Mucosa of stomach (tissue), 1 donor: Measurements from ENCODE around the gene XYLT1.

ENCODE experiments used
- H3K27me3 ChIP-seq: one replicate; pipeline ENCODE4 v1.7.0; 2013; ENCODE audit warnings: mild to moderate bottlenecking, low read length; ENCODE audit not compliant: control insufficient read depth, insufficient read depth
- H3K36me3 ChIP-seq: one replicate; pipeline ENCODE4 v1.7.0; 2013; ENCODE audit warnings: low read length; ENCODE audit not compliant: control insufficient read depth, insufficient read depth
- H3K4me1 ChIP-seq: one replicate; pipeline ENCODE4 v1.7.0; 2013; ENCODE audit warnings: mild to moderate bottlenecking, low read length; ENCODE audit not compliant: control insufficient read depth, insufficient read depth
- H3K4me3 ChIP-seq: one replicate; pipeline ENCODE4 v1.7.0; 2013; ENCODE audit warnings: low read length
- H3K9ac ChIP-seq: one replicate; pipeline ENCODE4 v1.7.0; 2013; ENCODE audit warnings: mild to moderate bottlenecking, low read length, moderate library complexity
- H3K9me3 ChIP-seq: one replicate; pipeline ENCODE4 v1.7.0; 2013; ENCODE audit warnings: mild to moderate bottlenecking, low read length, moderate library complexity; ENCODE audit not compliant: control insufficient read depth
- donor health status: Pancreatic carcinoma.

XYLT1 gene

DNA sequence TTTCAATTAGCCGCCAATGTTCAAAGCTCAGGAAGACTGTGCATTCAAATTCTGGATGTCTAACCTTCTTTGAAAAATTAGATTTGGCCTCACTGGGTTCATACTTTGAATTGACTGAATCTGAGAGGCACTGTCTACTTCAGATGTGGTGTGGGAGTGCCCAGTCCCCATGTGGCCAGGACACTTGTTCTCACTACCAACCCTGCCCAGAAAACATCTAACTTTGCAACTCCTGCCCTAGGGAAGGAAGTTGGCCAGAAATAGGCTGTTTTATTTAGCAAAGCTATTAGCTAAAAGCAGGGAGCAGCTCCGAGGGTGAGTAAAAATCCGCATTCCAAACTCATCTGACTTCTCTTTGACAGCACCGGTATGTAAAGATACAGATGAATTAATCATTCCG, 86.3 kb downstream of the XYLT1 start:
- Histone ChIP-seq H3K9me3 (no peaks in the 10 kb centered on the region), H3K36me3 (no peaks in the 10 kb centered on the region), H3K4me1 (peaks cover 15% of the 10 kb centered on the region), H3K27me3 (no peaks in the 10 kb centered on the region), H3K9ac (no peak overlapping the region), H3K4me3 (no peak overlapping the region)

DNA sequence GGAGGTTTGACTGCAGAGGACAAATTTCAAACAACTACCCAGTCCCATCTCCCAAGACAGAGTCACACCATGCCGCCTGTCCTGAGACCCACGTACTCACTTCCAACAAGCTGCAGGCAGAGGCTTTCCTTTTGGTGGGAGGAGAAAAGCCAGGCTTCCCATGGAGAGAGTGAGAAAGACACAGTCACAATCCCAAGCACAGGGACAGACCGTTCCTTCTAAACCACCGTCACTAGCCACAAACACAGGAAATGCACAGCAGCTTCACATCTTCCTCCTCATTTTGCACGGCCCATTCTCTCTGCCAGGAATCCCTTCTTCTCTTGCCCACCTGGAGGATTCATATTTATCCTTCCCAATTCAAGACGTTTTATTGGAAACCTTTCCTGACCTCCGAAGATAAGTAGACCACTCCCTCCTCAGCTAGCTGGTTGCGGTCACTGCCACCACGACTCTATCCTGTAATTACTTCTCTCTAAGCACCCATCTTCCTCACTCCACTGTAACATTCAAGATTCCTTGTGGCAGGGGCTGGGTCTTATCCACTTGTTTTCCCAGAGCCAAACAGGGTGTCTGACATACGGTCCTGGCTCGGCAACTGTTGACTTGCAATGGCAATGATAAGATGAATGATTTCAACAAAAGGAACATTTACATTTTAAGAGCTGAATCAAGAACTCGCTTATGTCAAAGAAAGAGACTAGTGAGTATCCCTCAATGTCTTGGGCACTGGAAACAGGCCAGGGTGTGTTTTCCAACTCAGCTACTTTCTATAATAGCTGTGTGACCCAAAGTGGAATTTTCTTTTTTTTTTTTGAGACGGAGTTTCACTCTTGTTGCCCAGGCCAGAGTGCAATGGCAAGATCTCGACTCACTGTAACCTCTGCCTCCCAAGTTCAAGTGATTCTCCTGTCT, 87.6 kb downstream of the XYLT1 start:
- Histone ChIP-seq H3K9ac (no peak overlapping the region), H3K4me1 (peaks cover 15% of the 10 kb centered on the region), H3K4me3 (no peak overlapping the region), H3K36me3 (no peaks in the 10 kb centered on the region), H3K27me3 (no peaks in the 10 kb centered on the region), H3K9me3 (no peaks in the 10 kb centered on the region)

DNA sequence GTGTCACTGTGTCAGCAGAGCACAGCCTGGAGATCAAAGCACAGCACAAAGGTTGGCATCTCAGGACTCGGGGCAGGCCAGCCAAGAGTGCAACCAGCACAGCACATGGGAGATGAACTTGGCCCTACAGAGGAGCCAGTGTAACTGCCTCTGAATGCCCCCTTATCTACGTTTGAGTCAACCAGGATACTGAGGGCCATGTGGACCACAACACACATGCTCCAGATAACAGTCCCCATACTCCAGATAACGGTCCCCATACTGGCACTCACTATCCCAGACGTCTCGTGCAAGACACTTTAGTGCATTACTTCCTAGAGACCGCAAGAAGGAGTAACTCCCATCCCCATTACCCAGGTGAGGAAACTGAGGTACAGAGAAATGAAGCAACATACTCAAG, 88.2 kb downstream of the XYLT1 start:
- no peak overlapping the region for H3K4me3 ChIP-seq

DNA sequence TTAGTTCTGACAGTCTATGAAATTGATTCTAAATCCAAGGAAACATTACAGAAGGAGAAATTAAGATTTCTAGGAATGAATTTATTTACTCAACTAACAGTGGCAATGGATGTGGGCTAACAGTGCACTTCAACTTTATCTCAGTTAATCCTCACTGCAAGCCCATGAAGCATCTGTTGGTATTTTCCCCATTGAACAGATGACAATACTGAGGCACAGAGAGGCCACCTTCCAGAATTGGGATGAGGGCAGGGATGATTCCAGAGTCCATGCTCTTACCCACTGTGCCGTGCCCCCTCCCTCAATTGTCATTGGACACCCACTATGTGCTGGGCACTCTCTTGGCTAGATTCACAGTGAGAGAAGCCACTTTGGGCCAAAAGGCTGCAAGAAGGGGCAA, 89.0 kb downstream of the XYLT1 start:
- H3K36me3 ChIP-seq: no peaks in the 10 kb centered on the region
- no peak overlapping the region for H3K4me3 ChIP-seq
- peaks cover 22% of the 10 kb centered on the region for H3K4me1 ChIP-seq

More for the DNA sequence above, 88.2 kb downstream of the XYLT1 start:
- Histone ChIP-seq H3K27me3 (no peaks in the 10 kb centered on the region), H3K4me1 (peaks cover 20% of the 10 kb centered on the region), H3K9ac (no peak overlapping the region), H3K36me3 (no peaks in the 10 kb centered on the region), H3K9me3 (no peaks in the 10 kb centered on the region)

DNA sequence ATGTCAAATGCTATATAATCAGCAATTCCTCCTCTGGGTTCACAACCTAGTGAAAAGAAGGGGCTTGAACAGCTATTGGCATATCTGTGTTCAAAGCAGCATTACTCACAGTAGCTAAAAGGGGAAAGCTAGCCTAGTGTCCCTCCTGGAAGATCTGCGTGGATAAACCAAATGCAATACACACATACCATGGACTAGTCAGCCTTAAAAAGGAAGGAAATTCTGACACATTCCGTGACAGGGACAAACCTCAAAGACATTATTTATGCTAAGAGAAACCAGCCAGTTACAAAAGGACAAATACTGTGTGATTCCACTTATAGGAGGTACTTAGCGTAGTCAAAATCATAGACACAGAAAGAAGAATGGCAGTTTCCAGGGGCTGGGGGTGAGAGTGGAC, 90.1 kb downstream of the XYLT1 start:
- H3K4me1 ChIP-seq: peaks cover 30% of the 10 kb centered on the region
- no peaks in the 10 kb centered on the region for H3K27me3 ChIP-seq

More for the DNA sequence above, 89.0 kb downstream of the XYLT1 start:
- H3K9ac ChIP-seq: no peak overlapping the region
- H3K27me3 ChIP-seq: no peaks in the 10 kb centered on the region
- H3K9me3 ChIP-seq: no peaks in the 10 kb centered on the region

DNA sequence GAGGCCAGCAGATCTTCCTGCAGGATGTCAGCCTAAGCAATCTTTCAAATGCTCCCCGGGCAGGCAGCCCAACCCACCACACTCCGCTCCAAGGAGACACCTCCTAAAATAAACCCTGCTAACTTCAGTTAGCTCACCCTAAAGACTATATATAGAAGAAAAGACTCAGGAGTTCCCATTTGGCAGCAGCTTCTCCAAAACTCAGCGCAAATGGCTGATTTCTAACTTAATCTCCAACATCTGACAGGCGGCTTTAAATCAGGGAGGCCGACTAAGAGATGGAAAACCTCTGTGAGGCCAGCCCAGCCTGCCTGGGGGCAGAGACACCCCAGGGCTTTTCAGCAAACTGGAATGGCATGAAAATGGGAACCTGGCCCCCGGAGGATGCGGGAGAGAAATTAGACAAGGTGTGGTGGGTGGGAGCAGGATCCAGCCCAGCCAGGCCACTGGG, 91.6 kb downstream of the XYLT1 start:
- Histone ChIP-seq H3K9ac (no peak overlapping the region), H3K4me1 (peaks cover 38% of the 10 kb centered on the region), H3K9me3 (no peaks in the 10 kb centered on the region), H3K27me3 (no peaks in the 10 kb centered on the region), H3K4me3 (no peak overlapping the region), H3K36me3 (no peaks in the 10 kb centered on the region)

More for the DNA sequence above, 90.1 kb downstream of the XYLT1 start:
- no peak overlapping the region for H3K9ac ChIP-seq
- H3K4me3 ChIP-seq: no peak overlapping the region
- H3K9me3 ChIP-seq: no peaks in the 10 kb centered on the region
- no peaks in the 10 kb centered on the region for H3K36me3 ChIP-seq

DNA sequence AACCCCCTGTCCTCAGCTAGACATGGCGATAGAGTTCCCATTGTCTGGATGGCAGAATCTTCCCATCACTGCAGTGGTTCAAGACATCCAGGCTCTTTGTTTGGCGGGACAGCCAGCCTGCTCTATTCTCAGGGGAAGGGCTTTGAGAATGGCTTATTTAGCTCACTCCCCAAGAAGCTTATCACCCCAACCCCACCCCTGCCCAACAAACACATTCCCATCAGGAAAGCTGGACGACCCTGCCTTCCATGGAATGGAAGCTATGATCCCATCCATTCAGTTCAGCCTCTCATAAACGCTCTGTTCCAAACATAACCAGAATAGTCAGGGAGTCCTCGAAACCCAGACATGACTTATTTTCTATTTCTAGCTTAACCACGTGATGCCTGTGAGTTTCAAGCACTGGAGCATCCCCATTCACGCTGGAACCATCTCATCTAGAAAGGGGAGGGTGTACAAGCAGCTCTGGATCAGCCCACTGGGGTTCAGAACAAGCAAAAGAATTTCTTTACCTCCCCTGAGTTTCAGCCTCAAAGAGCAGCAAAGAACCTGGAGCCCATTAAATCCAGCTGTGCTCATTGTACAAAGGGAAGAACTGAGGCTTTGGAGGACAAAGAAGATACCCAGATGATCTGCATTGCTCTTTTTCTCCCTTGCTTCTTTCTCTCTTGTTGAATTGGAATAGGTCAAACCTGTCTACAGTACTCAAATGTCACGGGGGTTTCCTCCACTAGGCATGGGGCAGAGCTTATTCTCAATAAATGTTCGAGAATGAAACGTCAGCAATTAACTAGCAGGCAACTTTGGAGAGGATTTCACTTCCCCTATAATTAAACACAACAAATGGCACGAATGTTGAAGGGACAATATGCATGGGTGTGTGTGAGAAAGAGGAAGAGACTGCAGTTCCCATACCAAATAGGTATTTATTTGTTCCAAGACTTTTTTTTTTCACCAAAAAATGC, 93.1 kb downstream of the XYLT1 start:
- Histone ChIP-seq H3K4me1 (peaks cover 32% of the 10 kb centered on the region), H3K36me3 (no peaks in the 10 kb centered on the region), H3K4me3 (no peak overlapping the region), H3K9me3 (no peaks in the 10 kb centered on the region), H3K9ac (no peak overlapping the region), H3K27me3 (no peaks in the 10 kb centered on the region)

DNA sequence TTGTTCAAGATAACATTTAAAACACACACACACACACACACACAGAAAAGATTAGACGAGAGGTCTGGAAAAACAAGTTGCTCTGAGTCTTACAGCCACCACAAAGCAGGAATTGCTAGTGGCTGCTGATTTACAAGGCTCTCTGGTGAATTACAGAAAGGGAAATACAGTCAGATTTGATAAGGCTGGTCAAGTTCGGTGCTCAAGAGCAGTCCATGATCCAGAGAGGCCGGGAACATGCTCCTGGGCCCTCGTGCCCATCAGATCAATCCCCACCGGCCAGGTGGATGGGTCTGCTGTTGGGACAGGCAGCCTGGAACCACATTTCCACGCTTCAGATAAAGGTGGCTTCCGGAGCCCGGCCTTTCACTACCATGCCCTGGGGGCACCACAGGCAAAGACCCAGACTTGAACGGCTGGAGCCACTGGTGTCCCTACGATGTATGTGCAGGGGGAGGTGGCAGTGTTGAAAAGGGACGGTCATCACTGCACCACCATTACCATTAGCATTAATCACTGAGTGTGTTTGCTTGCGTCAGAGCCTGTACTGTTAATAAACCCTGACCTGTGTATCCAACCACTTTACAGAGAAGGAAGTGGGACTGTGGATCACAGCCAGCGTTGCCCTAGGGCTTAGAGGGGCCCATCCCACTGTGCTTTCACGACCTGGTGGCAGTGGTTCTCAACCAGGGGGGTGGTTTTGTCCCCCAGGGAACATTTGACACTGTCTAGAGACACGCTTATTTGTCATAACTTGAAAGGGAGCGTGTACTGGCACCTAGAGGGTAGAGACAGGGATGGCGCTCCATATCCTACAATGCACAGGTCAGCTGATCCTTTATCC, 95.1 kb downstream of the XYLT1 start:
- H3K27me3 ChIP-seq: no peaks in the 10 kb centered on the region
- H3K4me1 ChIP-seq: peaks cover 37% of the 10 kb centered on the region
- H3K36me3 ChIP-seq: no peaks in the 10 kb centered on the region
- H3K4me3 ChIP-seq: no peak overlapping the region
- H3K9me3 ChIP-seq: no peaks in the 10 kb centered on the region
- H3K9ac ChIP-seq: peak overlapping the region; percentile 45

DNA sequence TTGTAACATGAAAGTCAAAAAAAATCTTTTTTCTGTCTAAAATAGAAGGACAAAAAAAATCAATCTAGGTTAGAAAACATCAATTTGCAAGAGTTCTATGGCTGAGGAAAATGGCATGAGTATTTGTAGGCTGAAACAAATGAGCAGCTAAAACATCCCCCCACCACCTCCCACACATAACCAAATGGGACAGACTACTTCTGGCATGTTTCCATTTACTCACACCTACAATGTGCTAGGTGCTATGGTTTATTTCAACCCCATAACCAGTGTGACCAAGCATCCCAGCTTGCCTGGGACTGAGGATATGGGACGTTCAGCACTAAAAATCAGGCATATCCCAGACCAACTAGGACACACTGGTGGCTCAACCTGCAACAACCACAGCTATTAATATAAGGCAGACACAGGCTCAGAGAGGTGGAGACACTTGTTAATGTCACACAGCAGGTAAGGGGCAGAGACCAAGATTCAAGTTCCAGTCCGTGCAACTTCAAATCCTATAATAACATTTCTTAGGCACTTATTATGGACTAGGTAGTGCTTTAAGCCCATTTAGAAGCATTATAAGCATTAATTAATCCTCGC, 96.0 kb downstream of the XYLT1 start:
- no peaks in the 10 kb centered on the region for H3K36me3 ChIP-seq
- peak overlapping the region; percentile 45 for H3K9ac ChIP-seq
- no peak overlapping the region for H3K4me3 ChIP-seq
- H3K4me1 ChIP-seq: peaks cover 45% of the 10 kb centered on the region
- no peaks in the 10 kb centered on the region for H3K27me3 ChIP-seq
- H3K9me3 ChIP-seq: no peaks in the 10 kb centered on the region

DNA sequence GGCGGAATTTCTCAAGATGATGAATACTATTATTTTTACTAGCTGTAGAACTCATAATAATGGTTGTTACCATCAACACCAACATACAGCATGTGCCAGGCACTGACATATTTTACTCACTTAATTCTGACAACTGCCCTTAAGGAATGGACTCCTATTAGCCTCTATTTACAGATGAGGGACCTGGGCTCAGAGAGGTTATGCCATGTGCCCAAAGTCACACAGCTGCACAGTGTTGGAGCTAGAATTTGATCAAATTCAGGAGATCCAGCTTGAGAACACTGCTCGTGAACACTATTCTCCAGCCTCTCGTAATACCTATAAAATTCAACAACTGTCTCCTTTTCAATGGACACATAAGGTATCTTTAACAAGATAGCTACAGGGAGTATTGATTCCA, 97.2 kb downstream of the XYLT1 start:
- Histone ChIP-seq H3K36me3 (no peaks in the 10 kb centered on the region), H3K27me3 (no peaks in the 10 kb centered on the region), H3K9me3 (no peaks in the 10 kb centered on the region), H3K4me1 (peaks cover 51% of the 10 kb centered on the region), H3K4me3 (no peak overlapping the region), H3K9ac (no peak overlapping the region)

DNA sequence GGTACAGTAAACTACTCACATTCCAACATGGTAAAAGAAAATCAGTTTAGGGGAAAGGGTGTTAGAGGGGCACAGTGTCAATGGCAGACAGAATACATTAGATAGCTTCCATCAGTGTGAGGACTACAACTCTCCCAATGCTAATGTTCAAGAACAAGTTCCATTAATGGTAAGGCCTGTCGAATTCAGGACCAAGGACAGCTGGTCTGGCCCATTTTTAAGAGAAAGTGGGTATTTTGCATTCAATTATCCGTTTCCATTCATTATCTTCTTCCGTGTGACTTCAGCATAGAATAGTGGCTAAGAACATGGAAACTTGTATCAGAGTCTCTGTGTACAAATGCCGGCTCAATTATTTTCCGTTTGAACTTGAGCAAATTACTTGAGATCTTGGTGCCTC, 98.4 kb downstream of the XYLT1 start:
- peaks cover 44% of the 10 kb centered on the region for H3K4me1 ChIP-seq
- no peak overlapping the region for H3K9ac ChIP-seq
- H3K9me3 ChIP-seq: no peaks in the 10 kb centered on the region
- H3K36me3 ChIP-seq: no peaks in the 10 kb centered on the region
- no peak overlapping the region for H3K4me3 ChIP-seq
- H3K27me3 ChIP-seq: no peaks in the 10 kb centered on the region
